K562 (cell line): Measurements from ENCODE around the gene NABP1. TPM values are rescaled to one million over a fixed set of nuclear protein-coding genes. Genes with fewer than 3 reads are reported as not detected.

Experiments
- CBX3 ChIP-seq, 2 experiments: IDR thresholded peaks; 1 replicate in 1 of 2; 2 replicates in 1 of 2; pipeline ENCODE4 v1.6.1; 2012; ENCODE audit warnings: inconsistent platforms in 2 of 2, low read length in 2 of 2, borderline replicate concordance in 1 of 2, control low read depth in 1 of 2
- HMGN3 ChIP-seq: IDR thresholded peaks from 2 replicates; pipeline ENCODE4 v1.6.1; 2011; ENCODE audit warnings: borderline replicate concordance, low read depth, mild to moderate bottlenecking, mixed read lengths, low read length; ENCODE audit not compliant: insufficient read length; ENCODE audit errors: extremely low read depth
- KLF6 ChIP-seq: fragments of 250-450 bp; sonication (Bioruptor Pico); IDR thresholded peaks from 2 replicates; pipeline ENCODE4 v1.4.0; 2020; ENCODE audit warnings: mild to moderate bottlenecking, moderate library complexity, borderline replicate concordance
- RAD51 ChIP-seq: fragments of 450-650 bp; IDR thresholded peaks from 2 replicates; pipeline ENCODE4 v1.7.1; 2016; ENCODE audit warnings: low read depth, mild to moderate bottlenecking, borderline replicate concordance
- ZBTB17 ChIP-seq: fragments of 450-650 bp; formaldehyde crosslinking; IDR thresholded peaks from 2 replicates; pipeline ENCODE4 v1.4.0; 2020; ENCODE audit warnings: mild to moderate bottlenecking
- ZFX ChIP-seq: sonication (generic); formaldehyde crosslinking; IDR thresholded peaks from 2 replicates; pipeline ENCODE4 v1.8.0; 2022; ENCODE audit warnings: mild to moderate bottlenecking, missing genetic modification reagents, moderate library complexity
- polyA plus RNA-seq, 8 experiments: library from polyadenylated mRNA; depleted of rRNA in 4 of 8; stranded (reverse) in 5 of 8; unstranded in 3 of 8; fragments of >200 nt; fragmentation: Nextera tagmentation in 2 of 8; fragmentation: Illumina TruSeq in 1 of 8; extraction: Ambion mirVana in 2 of 8; extraction: Trizol in 1 of 8; gene quantifications; 2 replicates each; pipeline versions ENCODE4 v1.2.1 to v1.2.3, GENCODE V29; 2011 to 2014; ENCODE audit warnings: inconsistent platforms in 1 of 8, missing spikeins in 1 of 8
- total RNA-seq, 7 experiments: library from RNA; depleted of rRNA in 6 of 7; stranded (reverse); fragments of >200 nt in 6 of 7; fragmentation: Illumina TruSeq in 2 of 7; extraction: Trizol in 2 of 7; gene quantifications; 2 replicates each; pipeline versions ENCODE4 v1.2.1 to v1.2.3, GENCODE V29; 2011 to 2021; ENCODE audit warnings: low replicate concordance in 1 of 7
- TF ChIP-seq, protein P1 (sequence below), 2 experiments: fragments of 150-350 bp in 1 of 2; IDR thresholded peaks; 2 replicates each; pipeline ENCODE4 v1.6.1; 2012 to 2016; ENCODE audit warnings: low read depth in 2 of 2, low read length in 2 of 2, mild to moderate bottlenecking in 1 of 2, moderate library complexity in 1 of 2
- TF ChIP-seq, protein P2 (sequence below): fragments of 450-650 bp; IDR thresholded peaks from 2 replicates; pipeline ENCODE4 v1.6.1; 2017; ENCODE audit warnings: antibody characterized with exemption, mild to moderate bottlenecking
- TF ChIP-seq, protein P3 (sequence below): fragments of 250-450 bp; sonication (Bioruptor Pico); IDR thresholded peaks from 2 replicates; pipeline ENCODE4 v1.5.0; 2020; ENCODE audit warnings: mild to moderate bottlenecking
- TF ChIP-seq, protein P4 (sequence below): sonication (generic); formaldehyde crosslinking; IDR thresholded peaks from 2 replicates; pipeline ENCODE4 v1.8.0; 2022; ENCODE audit warnings: missing genetic modification reagents, mild to moderate bottlenecking, borderline replicate concordance
- TF ChIP-seq, protein P5 (sequence below): fragments of 250-450 bp; sonication (Bioruptor Pico); IDR thresholded peaks from 2 replicates; pipeline ENCODE4 v1.5.0; 2021; ENCODE audit warnings: mild to moderate bottlenecking, moderate library complexity

Gene NABP1
- total and polyA plus RNA-seq, 9 of the 15 experiments (the other 6 are each of a cell fraction or from before 2014, with no cell fraction given), result 12.8 to 44.0 (median 20.2) TPM

DNA sequence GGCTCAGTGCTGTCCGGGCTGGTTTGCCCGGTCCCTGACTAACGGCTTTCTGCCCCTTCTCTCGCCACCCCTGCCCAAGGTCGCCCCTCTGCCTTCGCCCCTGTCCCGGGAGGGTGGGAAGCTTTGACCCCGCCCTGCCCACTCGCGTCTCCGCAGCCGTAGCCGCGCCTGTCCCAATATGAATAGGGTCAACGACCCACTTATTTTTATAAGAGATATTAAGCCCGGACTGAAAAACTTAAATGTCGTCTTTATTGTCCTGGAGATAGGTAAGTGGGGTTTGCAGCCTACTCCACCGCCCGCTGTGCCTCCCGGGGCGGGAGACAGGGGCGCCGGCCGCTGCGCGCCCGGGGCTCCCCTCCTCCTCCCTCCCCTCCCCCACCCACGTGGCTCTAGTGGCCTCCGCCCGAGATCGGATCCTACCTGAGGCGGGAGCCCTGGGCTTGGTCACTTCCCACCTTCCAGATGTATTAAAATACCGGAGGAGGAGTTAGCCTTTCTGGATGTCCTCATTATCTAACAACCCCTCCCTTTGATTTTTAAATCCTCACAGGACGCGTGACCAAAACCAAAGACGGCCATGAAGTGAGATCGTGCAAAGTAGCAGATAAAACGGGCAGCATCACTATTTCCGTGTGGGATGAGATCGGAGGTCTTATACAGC, 633 bp downstream of the NABP1 start (continued):
- TF ChIP-seq, protein P1, sequence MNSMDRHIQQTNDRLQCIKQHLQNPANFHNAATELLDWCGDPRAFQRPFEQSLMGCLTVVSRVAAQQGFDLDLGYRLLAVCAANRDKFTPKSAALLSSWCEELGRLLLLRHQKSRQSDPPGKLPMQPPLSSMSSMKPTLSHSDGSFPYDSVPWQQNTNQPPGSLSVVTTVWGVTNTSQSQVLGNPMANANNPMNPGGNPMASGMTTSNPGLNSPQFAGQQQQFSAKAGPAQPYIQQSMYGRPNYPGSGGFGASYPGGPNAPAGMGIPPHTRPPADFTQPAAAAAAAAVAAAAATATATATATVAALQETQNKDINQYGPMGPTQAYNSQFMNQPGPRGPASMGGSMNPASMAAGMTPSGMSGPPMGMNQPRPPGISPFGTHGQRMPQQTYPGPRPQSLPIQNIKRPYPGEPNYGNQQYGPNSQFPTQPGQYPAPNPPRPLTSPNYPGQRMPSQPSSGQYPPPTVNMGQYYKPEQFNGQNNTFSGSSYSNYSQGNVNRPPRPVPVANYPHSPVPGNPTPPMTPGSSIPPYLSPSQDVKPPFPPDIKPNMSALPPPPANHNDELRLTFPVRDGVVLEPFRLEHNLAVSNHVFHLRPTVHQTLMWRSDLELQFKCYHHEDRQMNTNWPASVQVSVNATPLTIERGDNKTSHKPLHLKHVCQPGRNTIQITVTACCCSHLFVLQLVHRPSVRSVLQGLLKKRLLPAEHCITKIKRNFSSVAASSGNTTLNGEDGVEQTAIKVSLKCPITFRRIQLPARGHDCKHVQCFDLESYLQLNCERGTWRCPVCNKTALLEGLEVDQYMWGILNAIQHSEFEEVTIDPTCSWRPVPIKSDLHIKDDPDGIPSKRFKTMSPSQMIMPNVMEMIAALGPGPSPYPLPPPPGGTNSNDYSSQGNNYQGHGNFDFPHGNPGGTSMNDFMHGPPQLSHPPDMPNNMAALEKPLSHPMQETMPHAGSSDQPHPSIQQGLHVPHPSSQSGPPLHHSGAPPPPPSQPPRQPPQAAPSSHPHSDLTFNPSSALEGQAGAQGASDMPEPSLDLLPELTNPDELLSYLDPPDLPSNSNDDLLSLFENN (IDR thresholded peaks at IDR 0.05; ENCODE audit: low read depth in 2 of 2, low read length in 2 of 2), result no peak
- peak; percentile 32 for TF ChIP-seq ZFX
- TF ChIP-seq, protein P2, sequence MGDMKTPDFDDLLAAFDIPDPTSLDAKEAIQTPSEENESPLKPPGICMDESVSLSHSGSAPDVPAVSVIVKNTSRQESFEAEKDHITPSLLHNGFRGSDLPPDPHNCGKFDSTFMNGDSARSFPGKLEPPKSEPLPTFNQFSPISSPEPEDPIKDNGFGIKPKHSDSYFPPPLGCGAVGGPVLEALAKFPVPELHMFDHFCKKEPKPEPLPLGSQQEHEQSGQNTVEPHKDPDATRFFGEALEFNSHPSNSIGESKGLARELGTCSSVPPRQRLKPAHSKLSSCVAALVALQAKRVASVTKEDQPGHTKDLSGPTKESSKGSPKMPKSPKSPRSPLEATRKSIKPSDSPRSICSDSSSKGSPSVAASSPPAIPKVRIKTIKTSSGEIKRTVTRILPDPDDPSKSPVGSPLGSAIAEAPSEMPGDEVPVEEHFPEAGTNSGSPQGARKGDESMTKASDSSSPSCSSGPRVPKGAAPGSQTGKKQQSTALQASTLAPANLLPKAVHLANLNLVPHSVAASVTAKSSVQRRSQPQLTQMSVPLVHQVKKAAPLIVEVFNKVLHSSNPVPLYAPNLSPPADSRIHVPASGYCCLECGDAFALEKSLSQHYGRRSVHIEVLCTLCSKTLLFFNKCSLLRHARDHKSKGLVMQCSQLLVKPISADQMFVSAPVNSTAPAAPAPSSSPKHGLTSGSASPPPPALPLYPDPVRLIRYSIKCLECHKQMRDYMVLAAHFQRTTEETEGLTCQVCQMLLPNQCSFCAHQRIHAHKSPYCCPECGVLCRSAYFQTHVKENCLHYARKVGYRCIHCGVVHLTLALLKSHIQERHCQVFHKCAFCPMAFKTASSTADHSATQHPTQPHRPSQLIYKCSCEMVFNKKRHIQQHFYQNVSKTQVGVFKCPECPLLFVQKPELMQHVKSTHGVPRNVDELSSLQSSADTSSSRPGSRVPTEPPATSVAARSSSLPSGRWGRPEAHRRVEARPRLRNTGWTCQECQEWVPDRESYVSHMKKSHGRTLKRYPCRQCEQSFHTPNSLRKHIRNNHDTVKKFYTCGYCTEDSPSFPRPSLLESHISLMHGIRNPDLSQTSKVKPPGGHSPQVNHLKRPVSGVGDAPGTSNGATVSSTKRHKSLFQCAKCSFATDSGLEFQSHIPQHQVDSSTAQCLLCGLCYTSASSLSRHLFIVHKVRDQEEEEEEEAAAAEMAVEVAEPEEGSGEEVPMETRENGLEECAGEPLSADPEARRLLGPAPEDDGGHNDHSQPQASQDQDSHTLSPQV, result no peak
- TF ChIP-seq RAD51, result peak; percentile 28
- no peak for TF ChIP-seq CBX3 (IDR thresholded peaks at IDR 0.05; ENCODE audit: borderline replicate concordance in 1 of 2, low read length in 2 of 2)
- TF ChIP-seq HMGN3, result peak; percentile 42
- TF ChIP-seq, protein P3, sequence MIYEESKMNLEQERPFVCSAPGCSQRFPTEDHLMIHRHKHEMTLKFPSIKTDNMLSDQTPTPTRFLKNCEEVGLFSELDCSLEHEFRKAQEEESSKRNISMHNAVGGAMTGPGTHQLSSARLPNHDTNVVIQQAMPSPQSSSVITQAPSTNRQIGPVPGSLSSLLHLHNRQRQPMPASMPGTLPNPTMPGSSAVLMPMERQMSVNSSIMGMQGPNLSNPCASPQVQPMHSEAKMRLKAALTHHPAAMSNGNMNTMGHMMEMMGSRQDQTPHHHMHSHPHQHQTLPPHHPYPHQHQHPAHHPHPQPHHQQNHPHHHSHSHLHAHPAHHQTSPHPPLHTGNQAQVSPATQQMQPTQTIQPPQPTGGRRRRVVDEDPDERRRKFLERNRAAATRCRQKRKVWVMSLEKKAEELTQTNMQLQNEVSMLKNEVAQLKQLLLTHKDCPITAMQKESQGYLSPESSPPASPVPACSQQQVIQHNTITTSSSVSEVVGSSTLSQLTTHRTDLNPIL (CRISPR knock-in tag), result no peak
- TF ChIP-seq KLF6 (CRISPR knock-in tag), result 0 out of 2 replicates have a peak, but pooled peaks have one; percentile 17
- no peak for TF ChIP-seq ZBTB17 (CRISPR knock-in tag)
- TF ChIP-seq, protein P4, sequence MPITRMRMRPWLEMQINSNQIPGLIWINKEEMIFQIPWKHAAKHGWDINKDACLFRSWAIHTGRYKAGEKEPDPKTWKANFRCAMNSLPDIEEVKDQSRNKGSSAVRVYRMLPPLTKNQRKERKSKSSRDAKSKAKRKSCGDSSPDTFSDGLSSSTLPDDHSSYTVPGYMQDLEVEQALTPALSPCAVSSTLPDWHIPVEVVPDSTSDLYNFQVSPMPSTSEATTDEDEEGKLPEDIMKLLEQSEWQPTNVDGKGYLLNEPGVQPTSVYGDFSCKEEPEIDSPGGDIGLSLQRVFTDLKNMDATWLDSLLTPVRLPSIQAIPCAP (CRISPR knock-in tag), result no peak
- TF ChIP-seq, protein P5, sequence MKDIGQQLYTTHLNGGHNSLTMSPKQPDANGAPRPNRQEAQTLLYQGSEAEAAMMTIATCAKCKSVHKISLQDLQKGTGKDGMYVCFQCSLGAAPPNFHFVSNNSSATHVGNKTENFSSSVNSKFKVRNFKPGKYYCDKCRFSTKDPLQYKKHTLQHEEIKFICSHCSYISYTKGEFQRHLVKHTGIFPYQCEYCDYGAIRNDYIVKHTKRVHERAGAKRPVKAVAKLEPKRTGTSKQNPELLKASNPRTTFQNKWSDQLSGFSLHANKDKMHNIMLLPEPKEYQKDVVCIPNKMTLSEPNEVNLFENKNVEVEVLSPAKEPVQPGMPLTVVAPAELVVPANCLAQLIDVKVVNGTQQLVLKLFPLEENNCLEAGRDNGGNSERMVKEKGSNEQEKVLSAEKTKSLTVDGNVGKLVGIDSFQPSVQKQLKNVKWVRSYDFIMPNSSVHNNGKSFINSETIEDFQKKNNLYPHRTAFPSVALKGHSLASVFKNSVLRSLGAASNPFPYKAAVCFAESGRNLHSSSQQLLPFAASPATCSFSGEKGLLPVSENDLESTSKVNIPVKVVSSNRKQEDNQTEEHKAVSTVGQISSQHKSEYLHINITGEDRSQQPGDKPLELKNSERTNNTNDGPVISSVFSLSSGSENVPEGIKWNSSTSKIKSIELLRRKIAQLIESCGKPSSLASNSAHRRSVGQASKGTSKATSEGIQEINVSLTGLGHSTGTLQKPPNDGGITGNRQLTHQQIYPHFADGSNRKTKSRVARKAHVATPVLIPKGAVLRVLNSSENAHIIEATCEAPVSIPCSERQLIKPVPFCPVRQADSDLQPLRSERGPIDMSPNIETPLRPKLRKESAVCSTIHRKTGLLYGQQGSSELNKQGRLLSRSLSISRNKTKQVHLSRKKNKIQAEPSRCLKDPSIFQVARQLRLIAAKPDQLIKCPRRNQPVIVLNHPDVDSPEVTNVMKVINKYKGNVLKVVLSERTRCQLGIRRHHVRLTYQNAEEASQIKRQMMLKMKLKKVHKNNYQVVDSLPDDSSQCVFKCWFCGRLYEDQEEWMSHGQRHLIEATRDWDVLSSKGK (CRISPR knock-in tag), result no peak
